Nephron progenitor cell (in vitro differentiated cells): ENCODE measurements around the gene SHC1.

Experiments used
- DNase-seq: peaks from one replicate; pipeline ENCODE4 v3.0.0; 2021
- H3K27ac Mint-ChIP-seq: 2 replicates; pipeline ENCODE4 v1.8.0; 2021; ENCODE audit warnings: mild to moderate bottlenecking, moderate library complexity, mixed read lengths
- H3K27me3 Mint-ChIP-seq: 2 replicates; pipeline ENCODE4 v1.8.0; 2021; ENCODE audit warnings: mild to moderate bottlenecking, low read depth, mixed read lengths; ENCODE audit not compliant: poor library complexity
- H3K36me3 Mint-ChIP-seq: 2 replicates; pipeline ENCODE4 v1.8.0; 2021; ENCODE audit warnings: low read depth, mixed read lengths
- H3K4me1 Mint-ChIP-seq: 2 replicates; pipeline ENCODE4 v1.8.0; 2021; ENCODE audit warnings: mixed read lengths
- H3K4me3 Mint-ChIP-seq: 2 replicates; pipeline ENCODE4 v1.8.0; 2021; ENCODE audit warnings: mild to moderate bottlenecking, moderate library complexity, mixed read lengths
- H3K9me3 Mint-ChIP-seq: 2 replicates; pipeline ENCODE4 v1.8.0; 2021; ENCODE audit warnings: mild to moderate bottlenecking, moderate library complexity, mixed read lengths
- CTCF ChIP-seq: fragments of 200-600 bp; sonication (generic); IDR thresholded peaks from 2 replicates; pipeline ENCODE4 v1.5.0; 2021; ENCODE audit warnings: antibody characterized with exemption

Gene SHC1

GRCh38 chr1:154993572-154994268, 23.2 kb upstream of the SHC1 start, which contains the start of gene LENEP:
TSS of gene LENEP (plus strand) at chr1:154993586. CDS start at chr1:154993608, 22 bp downstream.
- H3K4me1 Mint-ChIP-seq: peaks cover 40% of the 10 kb centered on the region
- TF ChIP-seq CTCF: no peak
- no peak for DNase-seq
- H3K36me3 Mint-ChIP-seq: peaks cover 13% of the 10 kb centered on the region
- no peaks in the 10 kb centered on the region for H3K9me3 Mint-ChIP-seq
- peak within 1 kb of the TSS; percentile 86 for H3K27ac Mint-ChIP-seq
- H3K27me3 Mint-ChIP-seq: peaks cover 4% of the 10 kb centered on the region
- H3K4me3 Mint-ChIP-seq: no peak within 1 kb of the TSS

GRCh38 chr1:154992721-154993571, 22.4 kb upstream of the SHC1 start:
- H3K27me3 Mint-ChIP-seq: peaks cover 4% of the 10 kb centered on the region
- H3K9me3 Mint-ChIP-seq: no peaks in the 10 kb centered on the region
- no peak overlapping the region for H3K4me3 Mint-ChIP-seq
- DNase-seq: no peak
- peaks cover 39% of the 10 kb centered on the region for H3K4me1 Mint-ChIP-seq
- no peak for TF ChIP-seq CTCF
- H3K27ac Mint-ChIP-seq: peak overlapping the region; percentile 86
- peaks cover 19% of the 10 kb centered on the region for H3K36me3 Mint-ChIP-seq

- Mint-ChIP-seq H3K9me3 (no peaks in the 10 kb centered on the region), H3K4me1 (peaks cover 25% of the 10 kb centered on the region), H3K36me3 (peaks cover 30% of the 10 kb centered on the region), H3K27ac (no peak overlapping the region), H3K4me3 (no peak overlapping the region), H3K27me3 (no peaks in the 10 kb centered on the region)
- no peak for TF ChIP-seq CTCF
- DNase-seq: no peak
Observed at GRCh38 chr1:154990276-154990675, 19.7 kb upstream of the SHC1 start.

GRCh38 chr1:154989195-154989860, 18.8 kb upstream of the SHC1 start:
- Mint-ChIP-seq H3K27ac (peak overlapping the region; percentile 84), H3K27me3 (no peaks in the 10 kb centered on the region), H3K9me3 (no peaks in the 10 kb centered on the region), H3K4me3 (no peak overlapping the region), H3K36me3 (peaks cover 30% of the 10 kb centered on the region), H3K4me1 (peaks cover 28% of the 10 kb centered on the region)
- no peak for DNase-seq
- TF ChIP-seq CTCF: no peak

GRCh38 chr1:154988058-154988954, 17.8 kb upstream of the SHC1 start:
- peak overlapping the region; percentile 85 for H3K27ac Mint-ChIP-seq
- H3K4me3 Mint-ChIP-seq: no peak overlapping the region
- TF ChIP-seq CTCF: no peak
- H3K36me3 Mint-ChIP-seq: peaks cover 30% of the 10 kb centered on the region
- H3K27me3 Mint-ChIP-seq: no peaks in the 10 kb centered on the region
- no peak for DNase-seq
- peaks cover 25% of the 10 kb centered on the region for H3K4me1 Mint-ChIP-seq
- H3K9me3 Mint-ChIP-seq: no peaks in the 10 kb centered on the region
